GM23248 (cell line): Measurements from ENCODE around the gene FRAS1. TPM values are rescaled to one million over a fixed set of nuclear protein-coding genes. Genes with fewer than 3 reads are reported as not detected.
"Not testable (repeated sequence)": the region's sequence is repeated elsewhere in the genome, so short reads cannot be mapped to it uniquely, and the experiment has no call there.

Experiments
- DNase-seq: peaks from one replicate; pipeline ENCODE4 v3.0.0-alpha.2; 2015
- H2AFZ ChIP-seq: fragments of 200-600 bp; sonication (generic); 2 replicates; pipeline ENCODE4 v1.6.1; 2016; ENCODE audit warnings: antibody characterized with exemption
- H3F3A ChIP-seq: fragments of 200-600 bp; sonication (generic); 2 replicates; pipeline ENCODE4 v1.6.1; 2016; ENCODE audit warnings: mild to moderate bottlenecking, antibody characterized with exemption, mixed run types; ENCODE audit not compliant: insufficient read depth
- H3K27ac ChIP-seq: fragments of 200-600 bp; sonication (generic); 2 replicates; pipeline ENCODE4 v1.5.1; 2016; ENCODE audit warnings: mild to moderate bottlenecking
- H3K27me3 ChIP-seq: fragments of 200-600 bp; sonication (generic); replicated peaks from 2 replicates; pipeline ENCODE4 v1.6.1; 2016; ENCODE audit warnings: mild to moderate bottlenecking; ENCODE audit not compliant: insufficient read depth
- H3K36me3 ChIP-seq: fragments of 200-600 bp; sonication (generic); 2 replicates; pipeline ENCODE4 v1.6.1; 2016; ENCODE audit warnings: low read depth, mild to moderate bottlenecking
- H3K4me1 ChIP-seq: fragments of 200-600 bp; sonication (generic); 2 replicates; pipeline ENCODE4 v1.6.1; 2016; ENCODE audit warnings: mild to moderate bottlenecking; ENCODE audit not compliant: insufficient read depth
- H3K4me2 ChIP-seq: fragments of 200-600 bp; sonication (generic); one replicate; pipeline ENCODE4 v1.6.1; 2016; ENCODE audit warnings: mild to moderate bottlenecking; ENCODE audit not compliant: unreplicated experiment
- H3K4me3 ChIP-seq: fragments of 200-600 bp; sonication (generic); 2 replicates; pipeline ENCODE4 v1.5.1; 2016; ENCODE audit warnings: mild to moderate bottlenecking
- H3K79me2 ChIP-seq: fragments of 200-600 bp; sonication (generic); 2 replicates; pipeline ENCODE4 v1.6.1; 2016; ENCODE audit warnings: mild to moderate bottlenecking; ENCODE audit not compliant: insufficient read depth
- H3K9ac ChIP-seq: fragments of 200-600 bp; sonication (generic); 2 replicates; pipeline ENCODE4 v1.6.1; 2016; ENCODE audit warnings: mild to moderate bottlenecking
- H3K9me2 ChIP-seq: fragments of 200-600 bp; sonication (generic); 2 replicates; pipeline ENCODE4 v1.6.1; 2016; ENCODE audit warnings: mixed run types, mild to moderate bottlenecking, moderate library complexity; ENCODE audit not compliant: insufficient read depth
- H3K9me3 ChIP-seq: fragments of 200-600 bp; sonication (generic); one replicate; pipeline ENCODE4 v1.6.1; 2017; ENCODE audit warnings: low read depth
- H4K20me1 ChIP-seq: fragments of 200-600 bp; sonication (generic); 2 replicates; pipeline ENCODE4 v1.6.0; 2016; ENCODE audit not compliant: insufficient read depth
- EZH2 ChIP-seq: fragments of 200-600 bp; sonication (generic); IDR thresholded peaks from 2 replicates; pipeline ENCODE4 v1.6.1; 2018; ENCODE audit warnings: antibody characterized with exemption, mild to moderate bottlenecking; ENCODE audit not compliant: insufficient read depth, poor library complexity, severe bottlenecking
- EZH2phosphoT487 ChIP-seq: fragments of 200-600 bp; sonication (generic); IDR thresholded peaks from 2 replicates; pipeline ENCODE4 v1.6.1; 2018; ENCODE audit warnings: antibody characterized with exemption, moderate library complexity, mild to moderate bottlenecking, low read depth; ENCODE audit not compliant: insufficient read depth
- WGBS, 2 experiments: methylation state at CpG; one replicate each; pipeline ENCODE4 v1.1.6; 2015 to 2017; ENCODE audit warnings: low lambda C conversion rate in 2 of 2, low coverage in 1 of 2; ENCODE audit errors: missing lambda C conversion rate in 2 of 2; 5-methylcytosine and 5-hydroxymethylcytosine counted together
- in situ Hi-C: fragments of 300-500 bp; cut with MboI; formaldehyde crosslinking; loops from 2 replicates; pipeline ENCODE4 v1.15.0; 2020
- polyA plus RNA-seq: library from polyadenylated mRNA; unstranded; fragments of >200 nt; fragmentation: Nextera tagmentation; extraction: Ambion mirVana; gene quantifications from 2 replicates; pipeline ENCODE4 v1.2.1, GENCODE V29; 2016
- total RNA-seq: library from RNA; depleted of rRNA; stranded (reverse); fragments of >200 nt; shearing (Covaris generic); gene quantifications from 2 replicates; pipeline ENCODE4 v1.2.3, GENCODE V29; 2014

FRAS1 gene
- total and polyA plus RNA-seq, 2 experiments from 2014 or later, result 6.5 to 19.8 TPM

DNA sequence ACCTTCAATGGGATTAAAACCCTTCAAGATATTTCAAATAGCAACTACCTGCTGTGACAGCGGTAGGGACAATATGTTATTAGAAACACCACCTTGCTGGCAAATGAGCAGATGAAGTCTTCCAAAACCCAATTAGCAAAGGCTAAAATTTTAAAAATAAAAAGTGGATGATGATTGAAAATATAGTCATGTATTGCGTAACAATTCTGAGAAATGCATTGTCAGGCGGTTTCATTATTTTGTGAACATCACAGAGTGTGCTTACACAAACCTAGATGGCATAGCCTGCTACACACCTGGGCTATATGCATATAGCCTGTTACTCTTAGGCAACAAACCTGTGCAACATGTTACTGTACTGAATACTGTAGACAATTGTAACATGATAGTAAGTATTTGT is 403.2 kb downstream of the FRAS1 start:
- H3F3A ChIP-seq, result no peaks in the 10 kb centered on the region
- 91 to 92% methylated on average over 3 of the region's 3 CpGs for WGBS, 2 experiments
- no peaks in the 10 kb centered on the region for H3K9me2 ChIP-seq

GRCh38 chr4:78464265-78464664 is 407.1 kb downstream of the FRAS1 start:
- no peak for DNase-seq
- TF ChIP-seq EZH2 (no peak), EZH2phosphoT487 (no peak)
- in situ Hi-C loops, result no loop called here
- Histone ChIP-seq H3K4me2 (no peak overlapping the region), H3K9me3 (no peaks in the 10 kb centered on the region), H3K36me3 (no peaks in the 10 kb centered on the region), H3F3A (no peaks in the 10 kb centered on the region), H3K9ac (no peak overlapping the region), H4K20me1 (no peaks in the 10 kb centered on the region), H3K9me2 (0 out of 2 replicates have a peak, but pooled peaks cover 3% of the 10 kb centered on the region), H3K4me1 (no peaks in the 10 kb centered on the region), H3K27me3 (no peaks in the 10 kb centered on the region), H3K27ac (no peak overlapping the region), H3K4me3 (no peak overlapping the region), H3K79me2 (no peaks in the 10 kb centered on the region), H2AFZ (no peak overlapping the region)
- WGBS, 2 experiments, result 80 to 90% methylated on average over 7 of the region's 7 CpGs

More for the DNA sequence above, 403.2 kb downstream of the FRAS1 start:
- Histone ChIP-seq H2AFZ (no peak overlapping the region), H3K79me2 (no peaks in the 10 kb centered on the region), H3K9me3 (no peaks in the 10 kb centered on the region), H3K4me3 (no peak overlapping the region), H3K4me1 (no peaks in the 10 kb centered on the region), H3K36me3 (no peaks in the 10 kb centered on the region), H3K9ac (no peak overlapping the region), H3K4me2 (no peak overlapping the region), H3K27ac (no peak overlapping the region), H4K20me1 (no peaks in the 10 kb centered on the region), H3K27me3 (no peaks in the 10 kb centered on the region)
- DNase-seq, result no peak
- in situ Hi-C loops, result no loop called here
- TF ChIP-seq EZH2 (no peak), EZH2phosphoT487 (no peak)

DNA sequence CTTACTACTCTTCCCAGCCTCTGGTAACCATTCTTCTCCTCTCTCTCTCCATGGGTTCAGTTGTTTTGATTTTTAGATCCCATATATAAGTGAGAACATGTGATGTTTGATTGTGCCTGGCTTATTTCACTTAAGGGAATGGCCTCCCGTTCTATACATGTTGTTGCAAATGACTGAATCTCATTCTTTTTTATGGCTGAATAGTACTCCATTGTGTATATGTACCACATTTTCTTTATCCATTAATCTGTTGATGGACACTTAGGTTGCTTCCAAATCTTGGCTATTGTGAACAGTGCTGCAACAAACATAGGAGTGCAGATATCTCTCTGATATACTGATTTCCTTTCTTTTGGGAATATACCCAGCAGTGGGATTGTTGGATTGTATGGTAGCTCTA is 410.1 kb downstream of the FRAS1 start:
- 39 to 44% methylated on average over 1 of the region's 1 CpG for WGBS, 2 experiments
- H2AFZ ChIP-seq, H3K79me2 ChIP-seq, H3K4me2 ChIP-seq, H3K9me2 ChIP-seq, H3K27ac ChIP-seq, H3K4me3 ChIP-seq, H4K20me1 ChIP-seq, H3K36me3 ChIP-seq, in situ Hi-C loops, H3K27me3 ChIP-seq, H3K9ac ChIP-seq, H3F3A ChIP-seq, H3K4me1 ChIP-seq, H3K9me3 ChIP-seq, DNase-seq: not testable (repeated sequence)

DNA sequence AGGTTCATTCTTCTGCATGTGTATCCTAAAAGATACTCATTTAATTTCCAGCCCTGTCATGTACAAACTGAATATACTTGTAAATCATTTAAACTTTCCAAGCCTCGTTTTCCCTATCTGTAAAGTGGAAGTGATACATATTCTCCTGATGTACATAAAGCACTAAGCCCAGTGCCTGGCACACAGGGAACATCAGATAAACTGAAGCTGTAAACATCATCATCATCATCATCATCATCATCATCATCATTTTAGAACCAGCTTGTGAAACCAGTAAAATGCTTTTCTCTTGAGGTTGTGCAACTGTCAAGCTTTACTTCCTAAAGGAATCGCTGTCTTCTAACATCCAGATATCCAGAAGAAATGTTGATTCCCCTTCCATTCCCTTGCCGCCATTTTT is 411.1 kb downstream of the FRAS1 start:
- Histone ChIP-seq H3K4me2 (no peak overlapping the region), H3K9ac (no peak overlapping the region), H3K4me3 (no peak overlapping the region), H3K27ac (no peak overlapping the region), H3K27me3 (no peaks in the 10 kb centered on the region), H3K4me1 (no peaks in the 10 kb centered on the region), H3K79me2 (no peaks in the 10 kb centered on the region), H4K20me1 (no peaks in the 10 kb centered on the region), H2AFZ (no peak overlapping the region), H3K9me2 (0 out of 2 replicates have a peak, but pooled peaks cover 3% of the 10 kb centered on the region), H3K9me3 (no peaks in the 10 kb centered on the region), H3F3A (no peaks in the 10 kb centered on the region), H3K36me3 (no peaks in the 10 kb centered on the region)
- WGBS, 2 experiments, result 81 to 83% methylated on average over 3 of the region's 3 CpGs
- no peak for DNase-seq
- in situ Hi-C loops, result no loop called here
- no peak for TF ChIP-seq EZH2
- no peak for TF ChIP-seq EZH2phosphoT487

DNA sequence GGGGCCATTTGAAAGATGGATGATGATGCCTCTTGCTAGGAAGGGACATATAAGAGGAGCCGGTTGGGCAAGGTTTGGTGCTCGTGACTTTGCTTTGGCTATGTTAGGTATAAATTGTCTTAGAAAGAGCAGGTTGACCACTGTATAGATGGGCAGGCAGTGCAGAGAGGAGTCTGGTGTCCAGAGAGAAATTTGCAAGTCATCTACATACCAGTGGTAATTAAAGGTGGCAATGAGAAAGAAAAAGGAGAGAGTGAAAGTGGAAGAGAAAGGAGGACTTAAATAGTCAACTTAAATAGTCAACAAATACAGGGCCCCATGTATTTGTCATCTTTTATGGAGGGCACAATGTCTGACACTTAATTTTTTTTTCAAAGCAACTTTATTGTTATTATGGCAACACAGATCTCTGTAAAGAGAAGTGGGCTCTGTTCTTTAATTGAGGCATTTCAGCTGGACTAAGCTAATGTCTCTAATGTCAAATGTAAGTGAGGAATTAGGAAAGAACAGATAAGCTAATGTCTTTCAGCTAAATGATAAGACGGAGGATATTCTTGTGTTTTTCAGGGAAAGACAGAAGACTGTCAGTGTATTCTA is 419.1 kb downstream of the FRAS1 start:
- no peak overlapping the region for H2AFZ ChIP-seq
- no peaks in the 10 kb centered on the region for H4K20me1 ChIP-seq
- no peak overlapping the region for H3K4me2 ChIP-seq
- no peak for DNase-seq
- no peaks in the 10 kb centered on the region for H3K36me3 ChIP-seq
- H3K9me3 ChIP-seq, result no peaks in the 10 kb centered on the region
- WGBS, 2 experiments, result 97 to 100% methylated on average over 3 of the region's 3 CpGs
- no peak for TF ChIP-seq EZH2phosphoT487
- no peak for TF ChIP-seq EZH2
- H3K9me2 ChIP-seq, result no peaks in the 10 kb centered on the region; the same call in 1 of the 2 replicates
- no peak overlapping the region for H3K4me3 ChIP-seq
- H3K27me3 ChIP-seq, result no peaks in the 10 kb centered on the region
- in situ Hi-C loops, result no loop called here
- H3K79me2 ChIP-seq, result no peaks in the 10 kb centered on the region
- H3K27ac ChIP-seq, result no peak overlapping the region
- H3F3A ChIP-seq, result peaks cover 29% of the 10 kb centered on the region
- H3K9ac ChIP-seq, result no peak overlapping the region
- H3K4me1 ChIP-seq, result peaks cover 33% of the 10 kb centered on the region
